GM21528 (cell line): Measurements from ENCODE around the gene CDK7.
"Not testable (repeated sequence)": the region's sequence is repeated elsewhere in the genome, so short reads cannot be mapped to it uniquely, and the experiment has no call there.

Experiments used
- ATAC-seq: cut with Tn5 transposase; IDR thresholded peaks from one replicate; pipeline ENCODE4 v1.9.1; 2021; ENCODE audit warnings: mild to moderate bottlenecking, moderate library complexity; ENCODE audit not compliant: unreplicated experiment, low FRiP score

The CDK7 gene

GRCh38 chr5:69231851-69232250, 2.8 kb upstream of the CDK7 start:
- no peak for ATAC-seq

GRCh38 chr5:69236733-69237132, 2.0 kb downstream of the CDK7 start:
- ATAC-seq, result not testable (repeated sequence)

GRCh38 chr5:69237877-69238276, 3.2 kb downstream of the CDK7 start:
- no peak for ATAC-seq

- ATAC-seq, result no peak
Measured at GRCh38 chr5:69238760-69239251, 4.1 kb downstream of the CDK7 start.

- ATAC-seq, result no peak
Measured at GRCh38 chr5:69242215-69242927, 7.7 kb downstream of the CDK7 start.

- ATAC-seq, result no peak
Measured at GRCh38 chr5:69245031-69245430, 10.3 kb downstream of the CDK7 start.

GRCh38 chr5:69248019-69248418, 13.3 kb downstream of the CDK7 start:
- no peak for ATAC-seq

- no peak for ATAC-seq
Measured at GRCh38 chr5:69250593-69250992, 15.9 kb downstream of the CDK7 start.

- no peak for ATAC-seq
Measured at GRCh38 chr5:69252437-69252836, 17.8 kb downstream of the CDK7 start.

GRCh38 chr5:69255940-69256339, 21.3 kb downstream of the CDK7 start:
- ATAC-seq, result not testable (repeated sequence)

GRCh38 chr5:69257577-69257976, 22.9 kb downstream of the CDK7 start:
- ATAC-seq, result no peak

- ATAC-seq, result no peak
Measured at GRCh38 chr5:69261034-69261433, 26.3 kb downstream of the CDK7 start.

GRCh38 chr5:69265931-69266330, 31.2 kb downstream of the CDK7 start:
- ATAC-seq, result no peak

GRCh38 chr5:69268899-69269298, 34.2 kb downstream of the CDK7 start:
- no peak for ATAC-seq

- ATAC-seq, result no peak
Measured at GRCh38 chr5:69270840-69271239, 36.2 kb downstream of the CDK7 start.

- ATAC-seq, result no peak
Measured at GRCh38 chr5:69271376-69271775, 36.7 kb downstream of the CDK7 start.

- no peak for ATAC-seq
Measured at GRCh38 chr5:69275563-69275962, 40.9 kb downstream of the CDK7 start.

- no peak for ATAC-seq
Measured at GRCh38 chr5:69276422-69277174, 41.9 kb downstream of the CDK7 start.

- no peak for ATAC-seq
Measured at GRCh38 chr5:69279517-69279916, 44.8 kb downstream of the CDK7 start.

- no peak for ATAC-seq
Measured at GRCh38 chr5:69281114-69281513, 46.4 kb downstream of the CDK7 start.

GRCh38 chr5:69284203-69284602, 49.5 kb downstream of the CDK7 start:
- ATAC-seq, result no peak
